HepG2 (cell line): Measurements from ENCODE around the gene CHRNB4. TPM values are rescaled to one million over a fixed set of nuclear protein-coding genes. Genes with fewer than 3 reads are reported as not detected.

Experiments used
- ATAC-seq: fragments of 200-7000 bp; cut with Tn5 transposase; 3 replicates; pipeline ENCODE4 v1.9.1; 2020; ENCODE audit warnings: mild to moderate bottlenecking, moderate library complexity
- BruUV-seq: library from RNA; stranded (reverse); fragments of 400-500 nt; replicated peaks from 2 replicates; lab custom pipeline; 2021; lab: Mats Ljungman, UMichigan
- CTCF ChIA-PET: fragments of 300-600 bp; formaldehyde crosslinking; extraction: SDS; loops from one replicate; lab custom pipeline; 2021; ENCODE audit warnings: low total read pairs, inconsistent platforms, low intra/inter-chr PET ratio; lab: Yijun Ruan, JAX
- POLR2A ChIA-PET: fragments of 350-600 bp; sonication (Branson Sonifier 250); formaldehyde crosslinking; loops from one replicate; lab custom pipeline; 2020; ENCODE audit warnings: antibody characterized with exemption, inconsistent platforms; lab: Yijun Ruan, JAX
- DNase-seq: peaks from one replicate; pipeline ENCODE4 v3.0.0-alpha.2; 2015; ENCODE audit warnings: low spot score
- FAIRE-seq: peaks from 3 replicates; lab custom pipeline; 2011; peaks lifted over from hg19 to GRCh38; lab: Jason Lieb, UNC
- H2AFZ ChIP-seq: one replicate; pipeline ENCODE4 v1.6.1; 2011; ENCODE audit warnings: low read length, inconsistent platforms
- H3K27ac ChIP-seq: fragments of 300-600 bp; 3 replicates; pipeline ENCODE4 v1.8.0; 2011; ENCODE audit warnings: mixed run types, mild to moderate bottlenecking, mixed read lengths, low read length, inconsistent platforms; ENCODE audit not compliant: insufficient read depth; ENCODE audit errors: extremely low read length
- H3K27me3 ChIP-seq, 2 experiments: fragments of 200-600 bp in 1 of 2; 2 replicates in 1 of 2; 3 replicates in 1 of 2; pipeline versions ENCODE4 v1.6.0 to v1.8.0; 2011; ENCODE audit warnings: low read length in 2 of 2, mild to moderate bottlenecking in 2 of 2, moderate library complexity in 2 of 2, inconsistent platforms in 1 of 2; ENCODE audit not compliant: insufficient read depth in 2 of 2, control insufficient read depth in 1 of 2
- H3K36me3 ChIP-seq, 2 experiments: fragments of 200-600 bp in 1 of 2; replicated peaks in 1 of 2; 2 replicates in 1 of 2; 3 replicates in 1 of 2; pipeline versions ENCODE4 v1.5.1 to v1.8.0; 2011; ENCODE audit warnings: low read length in 2 of 2, inconsistent platforms in 1 of 2; ENCODE audit not compliant: insufficient read depth in 2 of 2, control insufficient read depth in 1 of 2
- H3K4me1 ChIP-seq: 2 replicates; pipeline ENCODE4 v1.5.1; 2012; ENCODE audit warnings: low read length, inconsistent platforms; ENCODE audit not compliant: insufficient read depth
- H3K4me2 ChIP-seq: 2 replicates; pipeline ENCODE4 v1.6.0; 2011; ENCODE audit warnings: low read depth, low read length, inconsistent platforms
- H3K4me3 ChIP-seq, 3 experiments: fragments of 200-600 bp in 1 of 3; sonication (generic), shearing (Covaris generic) in 1 of 3; replicated peaks in 1 of 3; 2 replicates each; pipeline ENCODE4 v1.5.1; 2011 to 2016; ENCODE audit warnings: low read length in 3 of 3, inconsistent platforms in 2 of 3, low read depth in 2 of 3, mild to moderate bottlenecking in 2 of 3, control low read depth in 1 of 3, mixed read lengths in 1 of 3; ENCODE audit not compliant: insufficient read depth in 1 of 3
- H3K79me2 ChIP-seq: one replicate; pipeline ENCODE4 v1.6.1; 2011; ENCODE audit warnings: low read length, inconsistent platforms; ENCODE audit not compliant: insufficient read depth
- H3K9ac ChIP-seq: 2 replicates; pipeline ENCODE4 v1.6.0; 2011; ENCODE audit warnings: mild to moderate bottlenecking, low read depth, low read length, inconsistent platforms; ENCODE audit not compliant: insufficient read depth
- H3K9me3 ChIP-seq: 2 replicates; pipeline ENCODE4 v1.5.1; 2012; ENCODE audit warnings: mild to moderate bottlenecking, low read length
- H4K20me1 ChIP-seq: 2 replicates; pipeline ENCODE4 v1.6.0; 2011; ENCODE audit warnings: inconsistent platforms, mild to moderate bottlenecking, low read length, moderate library complexity; ENCODE audit not compliant: insufficient read depth
- AFF4 ChIP-seq: sonication (generic); formaldehyde crosslinking; IDR thresholded peaks from 2 replicates; pipeline ENCODE4 v1.4.0; 2020; ENCODE audit warnings: missing genetic modification reagents
- CBX5 ChIP-seq: sonication (generic); formaldehyde crosslinking; IDR thresholded peaks from 2 replicates; pipeline ENCODE4 v1.4.0; 2020; ENCODE audit warnings: missing genetic modification reagents, borderline replicate concordance
- DPF2 ChIP-seq: sonication (generic); formaldehyde crosslinking; IDR thresholded peaks from 2 replicates; pipeline ENCODE4 v1.4.0; 2020; ENCODE audit warnings: mild to moderate bottlenecking, low read depth, missing genetic modification reagents, borderline replicate concordance
- MAFF ChIP-seq: IDR thresholded peaks from 2 replicates; pipeline ENCODE4 v1.6.1; 2011; ENCODE audit warnings: low read depth, low read length, improper control_type of control experiment
- ZFP90 ChIP-seq: sonication (generic); formaldehyde crosslinking; IDR thresholded peaks from 2 replicates; pipeline ENCODE4 v1.8.0; 2022; ENCODE audit warnings: missing genetic modification reagents, mild to moderate bottlenecking, inconsistent platforms, borderline replicate concordance
- ZNF280D ChIP-seq: sonication (generic); formaldehyde crosslinking; IDR thresholded peaks from 2 replicates; pipeline ENCODE4 v1.5.1; 2020; ENCODE audit warnings: mild to moderate bottlenecking, missing genetic modification reagents
- ZNF768 ChIP-seq: sonication (generic); formaldehyde crosslinking; IDR thresholded peaks from 2 replicates; pipeline ENCODE4 v1.4.0; 2020; ENCODE audit warnings: missing genetic modification reagents
- WGBS: methylation state at CpG from one replicate; pipeline ENCODE4 v1.1.6; 2017; ENCODE audit warnings: low lambda C conversion rate; 5-methylcytosine and 5-hydroxymethylcytosine counted together
- in situ Hi-C: cut with HindIII; loops from 2 replicates; pipeline ENCODE4 v1.10.0; 2017; ENCODE audit warnings: low pct_unique_long_range_greater_than_20kb; ENCODE audit not compliant: extremely low pct_ligation_motif_present
- intact Hi-C: fragments of 100-400 bp; cut with micrococcal nuclease; formaldehyde crosslinking; loops from one replicate; pipeline ENCODE4 v1.10.0; 2022; ENCODE audit not compliant: unreplicated experiment
- polyA plus RNA-seq, 8 experiments: library from polyadenylated mRNA; depleted of rRNA in 3 of 8; stranded (reverse) in 7 of 8; unstranded in 1 of 8; fragments of >200 nt; fragmentation: Illumina TruSeq in 4 of 8; extraction: Trizol in 4 of 8; gene quantifications; 2 replicates each; pipeline versions ENCODE4 v1.2.1 to v1.2.3, GENCODE V29; 2011 to 2016; ENCODE audit warnings: low read depth in 4 of 8, missing spikeins in 1 of 8, mixed read lengths in 1 of 8; ENCODE audit not compliant: insufficient read depth in 1 of 8
- total RNA-seq, 5 experiments: library from RNA; depleted of rRNA; stranded (reverse); fragments of >200 nt; fragmentation: Illumina TruSeq; extraction: Trizol; gene quantifications; 2 replicates each; pipeline ENCODE4 v1.2.3, GENCODE V29; 2016; ENCODE audit warnings: low read depth in 1 of 5

CHRNB4 gene
- total and polyA plus RNA-seq, 2 of the 13 experiments (the other 11 are each of a cell fraction or from before 2014, with no cell fraction given) = not detected

- no peak for TF ChIP-seq ZNF280D (CRISPR knock-in tag)
- TF ChIP-seq AFF4 = no peak
- TF ChIP-seq CBX5 = no peak
- no peak for TF ChIP-seq ZFP90 (CRISPR knock-in tag)
- TF ChIP-seq MAFF = no peak
Measured at GRCh38 chr15:78675206-78675605, 34.2 kb upstream of the CHRNB4 start (continued).

GRCh38 chr15:78673917-78674444 lies 33.0 kb upstream of the CHRNB4 start:
- ATAC-seq (no peak), DNase-seq (no peak), FAIRE-seq (no peak)
- Histone ChIP-seq H4K20me1 (no peaks in the 10 kb centered on the region), H3K4me3 (no peak overlapping the region), H3K36me3 (no peaks in the 10 kb centered on the region), H3K27ac (no peak overlapping the region), H3K9ac (no peak overlapping the region), H3K79me2 (no peaks in the 10 kb centered on the region), H3K4me1 (peaks cover 17% of the 10 kb centered on the region), H3K9me3 (peaks cover 6% of the 10 kb centered on the region; the same call in 1 of the 2 replicates), H3K4me2 (no peak overlapping the region), H3K27me3 (no peaks in the 10 kb centered on the region), H2AFZ (no peak overlapping the region)
- WGBS = 50% methylated on average over 2 of the region's 3 CpGs
- TF ChIP-seq ZNF768 (CRISPR knock-in tag) (peak; percentile 60; the same call in 1 of the 2 replicates), DPF2 (CRISPR knock-in tag) (no peak)
- CTCF ChIA-PET = no interaction called here
- intact Hi-C loops = no loop called here
- no TSS peak for BruUV-seq
- in situ Hi-C loops = no loop called here
- POLR2A ChIA-PET = no interaction called here
